ENCODE measurements around the gene PEX11G. TPM values are rescaled to one million over a fixed set of nuclear protein-coding genes. Genes with fewer than 3 reads are reported as not detected.

Gene PEX11G
- total and polyA plus RNA-seq, 10 of the 15 experiments (the other 5 are each of a cell fraction or from before 2014, with no cell fraction given), result 0.05 to 1.8 (median 0.73) TPM; not detected in 1

DNA sequence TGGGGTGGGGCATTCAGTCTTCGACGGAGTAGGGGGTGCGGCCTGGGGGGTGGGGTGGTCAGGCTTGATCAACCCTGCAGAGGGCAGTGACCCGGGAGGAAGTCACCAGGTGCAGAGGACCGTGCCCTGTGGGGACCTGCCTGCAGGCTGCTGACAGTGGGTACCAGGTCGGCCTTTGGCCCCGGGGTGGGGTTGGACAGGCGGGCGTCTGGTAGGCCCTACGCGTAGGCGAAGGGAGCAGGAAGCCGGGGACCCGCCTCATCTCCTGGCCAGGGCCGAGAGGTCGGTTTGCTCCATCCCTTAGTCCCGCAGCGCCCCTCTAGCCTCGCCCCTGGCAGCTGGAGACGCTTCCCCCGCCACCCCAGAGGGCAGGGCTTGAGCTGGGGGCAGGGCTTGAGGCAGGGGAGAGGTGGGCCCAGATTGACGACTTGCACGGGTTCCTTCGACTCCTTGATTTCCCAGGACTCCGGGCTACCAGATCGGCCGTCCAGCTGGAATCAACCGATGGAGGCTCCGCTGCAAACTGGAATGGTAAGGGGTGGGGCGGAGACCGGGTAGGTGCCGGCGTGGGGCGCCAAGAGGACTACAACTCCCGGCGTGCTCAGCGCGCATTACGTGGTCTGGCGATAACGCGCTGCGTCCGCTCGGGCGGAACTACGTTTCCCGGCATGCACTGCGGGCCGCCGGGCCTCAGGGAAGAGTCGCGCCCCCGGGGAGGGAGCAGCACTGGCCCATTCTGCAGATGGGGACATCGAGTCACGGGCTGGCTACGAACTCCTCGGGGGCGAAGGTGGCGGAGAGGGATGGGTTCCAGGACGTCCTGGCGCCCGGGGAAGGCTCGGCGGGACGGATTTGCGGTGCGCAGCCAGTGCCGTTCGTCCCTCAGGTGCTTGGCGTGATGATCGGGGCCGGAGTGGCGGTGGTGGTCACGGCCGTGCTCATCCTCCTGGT is 46.5 kb upstream of the PEX11G start, which contains the start of gene PNPLA6 (continued):
- TF ChIP-seq FOXK2 (IDR thresholded peaks at IDR 0.05) (peak; percentile 96), YY1 (IDR thresholded peaks at IDR 0.05; ENCODE audit: low read depth, low read length) (peak; percentile 88), BHLHE40 (IDR thresholded peaks at IDR 0.05; ENCODE audit: borderline replicate concordance in 1 of 2, low read depth in 2 of 2, low read length in 1 of 2) (peak; percentile 59 to 89), SREBF1 (IDR thresholded peaks at IDR 0.05; ENCODE audit: low read length) (peak; percentile 83), IKZF2 (IDR thresholded peaks at IDR 0.05) (peak in 1 of 2 experiments; percentile 41; a peak in 1 of 4 replicates), POLR2AphosphoS5 (IDR thresholded peaks at IDR 0.05; ENCODE audit: low read length) (no peak), SIN3A (IDR thresholded peaks at IDR 0.05; ENCODE audit: low read depth, low read length) (no peak; the same call in 1 of the 2 replicates), NFIC (IDR thresholded peaks at IDR 0.05; ENCODE audit: low read depth, low read length) (no peak)
- TF ChIP-seq, protein P1, sequence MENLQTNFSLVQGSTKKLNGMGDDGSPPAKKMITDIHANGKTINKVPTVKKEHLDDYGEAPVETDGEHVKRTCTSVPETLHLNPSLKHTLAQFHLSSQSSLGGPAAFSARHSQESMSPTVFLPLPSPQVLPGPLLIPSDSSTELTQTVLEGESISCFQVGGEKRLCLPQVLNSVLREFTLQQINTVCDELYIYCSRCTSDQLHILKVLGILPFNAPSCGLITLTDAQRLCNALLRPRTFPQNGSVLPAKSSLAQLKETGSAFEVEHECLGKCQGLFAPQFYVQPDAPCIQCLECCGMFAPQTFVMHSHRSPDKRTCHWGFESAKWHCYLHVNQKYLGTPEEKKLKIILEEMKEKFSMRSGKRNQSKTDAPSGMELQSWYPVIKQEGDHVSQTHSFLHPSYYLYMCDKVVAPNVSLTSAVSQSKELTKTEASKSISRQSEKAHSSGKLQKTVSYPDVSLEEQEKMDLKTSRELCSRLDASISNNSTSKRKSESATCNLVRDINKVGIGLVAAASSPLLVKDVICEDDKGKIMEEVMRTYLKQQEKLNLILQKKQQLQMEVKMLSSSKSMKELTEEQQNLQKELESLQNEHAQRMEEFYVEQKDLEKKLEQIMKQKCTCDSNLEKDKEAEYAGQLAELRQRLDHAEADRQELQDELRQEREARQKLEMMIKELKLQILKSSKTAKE (IDR thresholded peaks at IDR 0.05; ENCODE audit: low read depth, poor library complexity, severe bottlenecking), result no peak
- TF ChIP-seq, protein P2, sequence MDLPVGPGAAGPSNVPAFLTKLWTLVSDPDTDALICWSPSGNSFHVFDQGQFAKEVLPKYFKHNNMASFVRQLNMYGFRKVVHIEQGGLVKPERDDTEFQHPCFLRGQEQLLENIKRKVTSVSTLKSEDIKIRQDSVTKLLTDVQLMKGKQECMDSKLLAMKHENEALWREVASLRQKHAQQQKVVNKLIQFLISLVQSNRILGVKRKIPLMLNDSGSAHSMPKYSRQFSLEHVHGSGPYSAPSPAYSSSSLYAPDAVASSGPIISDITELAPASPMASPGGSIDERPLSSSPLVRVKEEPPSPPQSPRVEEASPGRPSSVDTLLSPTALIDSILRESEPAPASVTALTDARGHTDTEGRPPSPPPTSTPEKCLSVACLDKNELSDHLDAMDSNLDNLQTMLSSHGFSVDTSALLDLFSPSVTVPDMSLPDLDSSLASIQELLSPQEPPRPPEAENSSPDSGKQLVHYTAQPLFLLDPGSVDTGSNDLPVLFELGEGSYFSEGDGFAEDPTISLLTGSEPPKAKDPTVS (IDR thresholded peaks at IDR 0.05; ENCODE audit: low read depth, low read length), result no peak

Measured in GM12878 (cell line).